NCI-H187 treated with DMSO at 0.1 percent for 48 hours (cell line): Measurements from ENCODE around the gene FKBP5.
A peak's percentile ranks its signal among the peaks of the same experiment; 100 is the strongest.
"Not testable (repeated sequence)": the region's sequence is repeated elsewhere in the genome, so short reads cannot be mapped to it uniquely, and the experiment has no call there.

Source experiments
- DNase-seq: peaks from one replicate; lab custom pipeline; 2025; lab: John Stamatoyannopoulos, UW

The FKBP5 gene

DNA sequence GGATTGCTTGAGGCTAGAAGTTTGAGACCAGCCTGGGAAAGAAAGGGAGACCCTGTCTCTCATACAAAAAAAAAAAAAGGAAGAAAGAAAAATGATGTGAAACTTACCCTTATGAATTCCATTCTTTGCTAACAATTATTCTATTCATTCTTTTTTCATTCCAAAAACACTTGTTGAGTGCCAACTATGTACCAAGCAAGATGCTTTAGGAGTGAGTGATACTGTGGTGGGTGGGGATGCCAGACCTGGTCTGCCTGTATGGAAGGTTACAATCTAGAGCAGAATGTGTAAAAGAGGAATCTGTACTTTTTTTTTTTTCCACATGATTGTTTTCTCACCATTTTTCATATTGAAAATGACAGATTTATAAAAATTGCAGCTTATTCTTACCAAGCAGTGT lies 102.2 kb downstream of the FKBP5 start:
- no peak for DNase-seq

DNA sequence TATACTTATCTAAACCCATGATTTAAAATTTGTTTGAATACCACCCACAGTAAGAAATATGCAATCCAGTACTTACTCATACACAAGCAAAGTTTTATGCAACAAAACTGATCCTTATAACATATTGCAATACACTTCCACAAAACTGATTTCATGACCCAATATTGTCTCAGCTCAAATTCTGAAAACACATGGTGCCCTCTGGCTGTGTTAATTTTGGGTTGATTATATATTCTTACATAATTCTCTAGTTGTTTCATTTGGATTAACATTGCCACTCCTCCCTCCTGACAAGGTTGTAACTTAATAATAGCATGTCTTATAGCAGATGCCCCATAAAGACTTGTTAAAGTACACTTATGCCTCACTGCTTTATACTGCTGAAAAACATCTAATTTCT lies 103.1 kb downstream of the FKBP5 start:
- DNase-seq = no peak

DNA sequence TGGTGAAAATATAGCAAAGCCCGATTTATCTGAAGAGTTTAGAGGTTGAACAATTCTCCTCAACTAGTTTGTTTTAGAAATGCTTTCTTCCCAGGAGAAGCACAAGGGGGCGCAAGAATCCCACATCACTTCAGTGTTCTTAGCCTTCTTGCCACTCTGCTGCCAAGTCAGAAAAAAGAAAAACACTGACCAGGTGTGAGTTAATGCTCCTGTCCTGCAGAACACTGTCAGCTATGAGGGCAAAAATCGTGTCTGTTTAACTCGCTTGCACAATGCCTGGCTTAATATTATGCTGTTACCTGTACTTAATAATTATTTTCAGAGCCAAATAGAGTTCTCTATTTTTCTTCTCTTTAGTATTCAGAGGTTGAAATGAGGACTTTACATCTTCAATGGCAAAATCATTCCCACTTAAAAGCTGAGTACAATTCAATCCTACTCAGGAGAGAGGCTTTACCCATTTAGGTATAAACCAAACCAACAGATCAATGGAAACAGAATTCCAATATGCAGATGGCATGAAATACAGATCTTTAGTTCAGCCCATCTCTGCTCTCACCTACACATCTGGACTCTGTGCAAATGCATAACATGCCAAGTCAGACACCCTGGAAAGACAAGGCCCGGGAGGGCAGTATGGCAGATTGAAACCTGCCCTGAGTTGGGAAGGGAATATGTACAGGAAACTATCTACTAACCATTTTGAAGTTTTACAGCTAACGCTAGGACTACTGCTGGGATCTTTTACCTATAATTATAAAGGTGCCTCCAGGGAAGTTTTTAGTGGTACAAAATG lies 104.6 kb downstream of the FKBP5 start:
- no peak for DNase-seq

- no peak for DNase-seq
Measured at GRCh38 chr6:35582315-35582714, 106.4 kb downstream of the FKBP5 start.

GRCh38 chr6:35581633-35582032 lies 107.1 kb downstream of the FKBP5 start:
- no peak for DNase-seq

- DNase-seq = no peak
Measured at GRCh38 chr6:35580836-35581235, 107.9 kb downstream of the FKBP5 start.

DNA sequence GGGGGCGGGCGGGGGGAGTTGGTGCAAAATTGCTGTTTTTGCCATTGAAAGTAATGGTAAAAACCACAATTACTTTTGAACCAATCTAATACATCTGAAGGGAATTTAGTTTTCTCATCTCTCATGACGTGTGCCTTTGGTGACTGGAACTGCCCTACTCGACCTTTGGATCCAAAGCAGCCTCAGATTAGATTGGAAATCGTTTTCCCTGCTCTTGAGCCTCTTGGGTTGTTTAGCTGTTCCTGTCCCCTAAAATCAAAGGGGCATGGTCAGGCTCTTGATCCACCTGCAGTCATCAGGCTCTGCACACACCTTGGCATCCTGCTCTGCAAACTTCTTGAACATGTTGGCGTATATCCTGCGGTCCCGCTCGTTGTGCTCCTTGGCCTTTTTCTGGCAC lies 112.0 kb downstream of the FKBP5 start:
- DNase-seq = no peak

GRCh38 chr6:35573495-35574110 lies 115.1 kb downstream of the FKBP5 start:
- DNase-seq = no peak

- DNase-seq = not testable (repeated sequence)
Measured at GRCh38 chr6:35570885-35571330, 117.8 kb downstream of the FKBP5 start.

- no peak for DNase-seq
Measured at GRCh38 chr6:35569011-35569461, 119.7 kb downstream of the FKBP5 start.

GRCh38 chr6:35566794-35567193 lies 121.9 kb downstream of the FKBP5 start:
- no peak for DNase-seq

DNA sequence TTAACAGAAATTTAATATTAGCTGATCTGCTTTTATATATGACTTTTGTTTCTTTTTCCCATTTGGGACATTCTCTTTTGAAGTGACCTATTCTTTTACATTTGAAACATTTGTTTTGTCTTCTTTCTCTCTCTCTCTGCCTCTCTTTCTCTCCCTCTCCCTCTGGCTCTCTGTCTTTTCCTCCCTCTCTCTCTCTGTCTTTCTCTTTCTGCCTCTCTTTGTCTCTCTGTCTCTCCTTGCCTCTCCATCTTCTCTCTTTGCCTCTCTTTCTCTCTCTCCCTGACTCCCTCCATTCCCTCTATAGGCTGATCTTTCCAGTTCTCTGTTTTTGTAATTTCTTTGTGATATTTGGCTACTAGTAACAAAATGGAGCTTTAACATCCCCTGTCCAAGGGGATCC lies 124.0 kb downstream of the FKBP5 start:
- no peak for DNase-seq

- DNase-seq = peak; percentile 56
Measured at GRCh38 chr6:35562060-35562459, 126.7 kb downstream of the FKBP5 start.

DNA sequence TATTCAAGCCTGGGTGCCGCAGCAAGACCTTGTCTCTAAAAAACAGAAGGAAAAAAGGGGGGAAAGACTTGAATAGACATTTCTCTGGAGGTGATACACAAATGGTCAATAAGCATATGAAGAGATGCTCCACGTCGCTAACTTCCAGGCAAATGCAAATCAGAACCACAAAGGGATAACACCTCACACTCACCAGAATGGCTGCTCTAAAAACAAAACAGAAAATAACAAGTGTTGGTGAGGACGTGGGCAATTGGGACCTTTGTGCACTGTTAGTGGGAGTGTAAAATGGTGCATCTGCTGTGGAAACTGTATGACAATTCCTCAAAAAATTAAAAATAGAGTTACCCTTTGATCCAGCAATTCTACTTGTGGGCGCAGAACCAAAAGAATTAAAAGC lies 127.6 kb downstream of the FKBP5 start:
- DNase-seq = no peak

- DNase-seq = no peak
Measured at GRCh38 chr6:35558571-35558970, 130.1 kb downstream of the FKBP5 start.

DNA sequence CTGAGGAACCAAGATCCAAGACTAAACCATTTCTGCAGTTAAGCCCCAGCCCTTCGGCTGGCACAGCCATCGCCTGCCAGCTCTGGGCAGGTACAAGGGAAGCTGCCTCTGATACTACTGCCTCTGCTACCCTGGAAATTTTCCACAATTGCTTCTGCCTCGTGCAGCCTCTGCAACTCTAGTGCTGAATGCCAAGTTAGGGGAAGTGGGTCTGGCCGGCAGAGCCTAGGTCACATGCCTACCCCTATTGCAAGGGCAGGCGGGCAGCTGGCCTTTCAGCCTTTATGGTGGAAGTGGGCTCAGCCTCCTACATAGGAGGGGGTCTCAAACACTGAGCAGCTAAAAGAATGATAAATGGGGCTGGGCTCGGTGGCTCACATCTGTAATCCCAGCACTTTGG lies 131.5 kb downstream of the FKBP5 start:
- no peak for DNase-seq

DNA sequence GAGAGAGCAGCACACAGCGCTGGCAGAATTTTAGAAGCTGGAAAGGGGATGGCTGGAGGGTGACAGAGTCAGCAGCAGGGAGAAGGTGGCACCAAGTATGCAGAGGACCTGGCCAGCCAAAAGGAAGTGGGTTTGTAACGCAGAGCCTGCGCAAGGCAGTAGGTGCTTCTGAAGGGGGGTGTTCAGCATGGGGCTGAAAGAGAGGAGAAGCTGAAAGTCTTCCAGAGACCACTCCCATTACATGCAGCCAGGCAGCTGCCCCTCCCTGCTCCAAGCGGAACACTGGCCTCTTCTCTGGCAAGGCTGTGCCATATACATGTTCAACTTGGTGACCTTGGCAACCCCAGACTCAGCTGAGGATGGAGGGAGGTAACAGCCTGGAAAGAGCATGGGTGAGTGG lies 133.9 kb downstream of the FKBP5 start:
- DNase-seq = no peak

DNA sequence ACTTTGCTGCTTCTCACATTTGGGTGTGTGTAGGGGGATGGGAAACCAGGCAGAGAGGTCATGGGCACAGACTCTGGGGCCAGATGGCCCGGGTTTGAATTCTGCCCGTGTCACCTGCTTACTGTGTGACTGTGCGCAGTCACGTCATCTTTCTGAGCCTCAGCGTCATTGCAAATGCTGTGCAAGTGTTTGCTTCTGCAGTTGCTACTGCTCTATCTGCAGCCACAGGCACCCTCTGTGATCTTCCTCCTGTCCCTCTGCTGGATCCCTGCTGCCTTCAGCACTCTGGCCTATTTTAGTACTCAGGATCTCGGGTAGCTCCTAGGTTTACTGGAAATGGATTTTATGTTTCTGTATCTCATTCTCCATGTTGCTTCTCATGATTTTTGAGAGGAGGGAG lies 135.4 kb downstream of the FKBP5 start:
- no peak for DNase-seq

DNA sequence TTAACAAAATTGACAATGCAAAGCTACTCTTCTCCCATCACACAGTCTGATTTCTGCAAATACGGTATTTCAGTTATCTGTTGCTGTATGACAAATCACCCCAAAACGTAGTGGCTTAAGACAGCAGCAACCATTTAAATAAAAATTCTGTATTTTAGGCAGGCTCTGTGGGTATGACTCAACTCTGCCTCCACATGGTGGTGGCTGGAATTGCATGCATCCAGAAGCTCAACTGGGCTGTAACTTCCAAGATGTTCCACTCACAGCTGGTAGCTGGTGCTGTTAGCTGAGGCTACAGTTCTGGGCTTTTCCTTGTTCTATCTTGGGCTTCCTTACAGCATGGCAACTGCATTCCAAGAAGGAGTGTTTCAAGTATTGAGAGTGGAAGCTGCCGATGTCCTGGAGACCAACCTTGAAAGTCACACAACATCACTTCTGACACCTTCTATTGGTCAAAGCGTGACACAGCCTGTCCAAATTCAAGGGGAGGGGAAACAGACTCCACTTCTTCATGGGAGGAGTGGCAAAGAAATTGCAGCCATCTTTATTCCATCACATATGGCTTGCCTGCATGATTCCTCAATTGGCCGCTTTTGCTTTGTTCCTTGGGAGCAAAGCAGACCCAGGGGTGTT lies 136.3 kb downstream of the FKBP5 start:
- DNase-seq = no peak

DNA sequence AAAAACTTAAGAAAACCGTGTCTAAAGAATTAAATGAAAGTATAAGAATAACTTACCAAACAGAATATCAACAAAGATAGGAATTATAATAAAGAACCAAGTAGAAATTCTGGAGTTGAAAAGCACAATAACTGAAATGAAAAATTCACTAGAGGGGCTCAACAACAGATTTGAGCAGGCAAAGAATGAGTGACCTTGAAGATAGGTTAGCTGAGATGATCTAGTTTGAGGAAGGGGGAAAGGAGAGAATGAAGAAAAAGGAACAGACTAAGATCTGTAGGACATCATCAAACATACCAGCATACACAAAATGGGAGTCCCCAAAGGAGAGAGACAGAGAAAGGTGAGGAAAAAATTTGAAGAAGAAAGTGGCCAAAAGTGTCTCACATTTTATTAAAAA lies 138.3 kb downstream of the FKBP5 start:
- no peak for DNase-seq

DNA sequence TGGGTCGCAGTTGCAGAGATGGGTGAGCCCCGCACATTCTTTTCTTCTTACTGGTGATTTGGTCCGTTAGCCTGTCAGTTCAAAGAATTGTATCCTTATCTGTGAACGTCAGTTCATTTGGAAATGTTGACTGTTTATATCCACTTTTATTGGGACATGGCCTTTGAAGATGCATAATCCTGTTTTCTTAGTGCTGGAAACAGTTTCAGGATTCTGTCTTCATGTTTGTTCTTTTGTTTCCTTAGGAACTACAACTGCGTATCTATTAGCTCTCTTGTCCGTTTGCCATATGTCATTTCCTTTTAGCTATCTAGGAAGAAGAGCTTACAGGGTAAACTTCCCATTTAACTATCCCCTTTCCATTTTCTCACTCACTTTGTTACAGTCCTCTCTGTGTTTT lies 141.0 kb downstream of the FKBP5 start:
- DNase-seq = no peak

GRCh38 chr6:35544769-35545361 lies 143.8 kb downstream of the FKBP5 start:
- DNase-seq = no peak
